Smooth muscle cell (in vitro differentiated cells): ENCODE results near the gene SGK2. TPM values are rescaled to one million over a fixed set of nuclear protein-coding genes. Genes with fewer than 3 reads are reported as not detected.

Experiments used
- DNase-seq: peaks from one replicate; lab custom pipeline; 2025; ENCODE audit not compliant: unreplicated experiment; lab: John Stamatoyannopoulos, UW
- H2AFZ ChIP-seq: fragments of 200-600 bp; sonication (generic); 2 replicates; pipeline ENCODE4 v1.6.0; 2016; ENCODE audit warnings: antibody characterized with exemption, low read depth, mild to moderate bottlenecking
- H3F3A ChIP-seq: fragments of 200-600 bp; sonication (generic); 2 replicates; pipeline ENCODE4 v1.6.0; 2017; ENCODE audit warnings: antibody characterized with exemption, low read depth
- H3K27ac ChIP-seq: fragments of 200-600 bp; sonication (generic); 2 replicates; pipeline ENCODE4 v1.5.1; 2016; ENCODE audit warnings: low read depth, mild to moderate bottlenecking
- H3K27me3 ChIP-seq: fragments of 200-600 bp; sonication (generic); 2 replicates; pipeline ENCODE4 v1.6.1; 2016; ENCODE audit warnings: low read depth, mild to moderate bottlenecking
- H3K36me3 ChIP-seq: fragments of 200-600 bp; sonication (generic); 2 replicates; pipeline ENCODE4 v1.5.1; 2016; ENCODE audit warnings: low read depth
- H3K4me1 ChIP-seq: fragments of 200-600 bp; sonication (generic); 2 replicates; pipeline ENCODE4 v1.5.1; 2016; ENCODE audit warnings: low read depth
- H3K4me2 ChIP-seq: fragments of 200-600 bp; sonication (generic); 2 replicates; pipeline ENCODE4 v1.6.0; 2016; ENCODE audit warnings: mild to moderate bottlenecking
- H3K4me3 ChIP-seq: fragments of 200-600 bp; sonication (generic); 2 replicates; pipeline ENCODE4 v1.5.1; 2016; ENCODE audit warnings: mild to moderate bottlenecking
- H3K79me2 ChIP-seq: fragments of 200-600 bp; sonication (generic); 2 replicates; pipeline ENCODE4 v1.6.0; 2016; ENCODE audit warnings: low read depth, mild to moderate bottlenecking
- H3K9ac ChIP-seq: fragments of 200-600 bp; sonication (generic); 2 replicates; pipeline ENCODE4 v1.6.0; 2016; ENCODE audit warnings: low read depth
- H3K9me3 ChIP-seq: fragments of 200-600 bp; sonication (generic); replicated peaks from 2 replicates; pipeline ENCODE4 v1.5.1; 2016; ENCODE audit warnings: low read depth
- H4K20me1 ChIP-seq: fragments of 200-600 bp; sonication (generic); 2 replicates; pipeline ENCODE4 v1.6.0; 2016; ENCODE audit warnings: low read depth
- CTCF ChIP-seq: fragments of 200-600 bp; sonication (generic); IDR thresholded peaks from 2 replicates; pipeline ENCODE4 v1.5.1; 2017; ENCODE audit warnings: borderline replicate concordance, mild to moderate bottlenecking, antibody characterized with exemption; ENCODE audit not compliant: insufficient read depth, poor library complexity, severe bottlenecking
- WGBS: methylation state at CpG from one replicate; pipeline ENCODE4 v1.1.7; 2016; ENCODE audit warnings: low lambda C conversion rate; 5-methylcytosine and 5-hydroxymethylcytosine counted together
- polyA plus RNA-seq: library from polyadenylated mRNA; unstranded; fragments of >200 nt; fragmentation: Nextera tagmentation; extraction: Ambion mirVana; gene quantifications from 2 replicates; pipeline ENCODE4 v1.2.1, GENCODE V29; 2016
- total RNA-seq: library from RNA; depleted of rRNA; stranded (reverse); fragments of >200 nt; gene quantifications from 2 replicates; pipeline ENCODE4 v1.2.3, GENCODE V29; 2014

Gene SGK2
- total and polyA plus RNA-seq, 2 experiments from 2014 or later, result 0.79 to 2.4 TPM

GRCh38 chr20:43542674-43543073 is 16.2 kb upstream of the SGK2 start:
- Histone ChIP-seq H3F3A (no peaks in the 10 kb centered on the region), H3K36me3 (no peaks in the 10 kb centered on the region), H4K20me1 (no peaks in the 10 kb centered on the region), H3K27ac (no peak overlapping the region), H3K79me2 (no peaks in the 10 kb centered on the region), H3K4me3 (no peak overlapping the region), H3K9ac (no peak overlapping the region), H3K27me3 (no peaks in the 10 kb centered on the region), H2AFZ (no peak overlapping the region), H3K4me1 (no peaks in the 10 kb centered on the region), H3K4me2 (no peak overlapping the region), H3K9me3 (no peaks in the 10 kb centered on the region)
- DNase-seq, result no peak
- no peak for TF ChIP-seq CTCF
- 62% methylated on average over 4 of the region's 4 CpGs for WGBS

DNA sequence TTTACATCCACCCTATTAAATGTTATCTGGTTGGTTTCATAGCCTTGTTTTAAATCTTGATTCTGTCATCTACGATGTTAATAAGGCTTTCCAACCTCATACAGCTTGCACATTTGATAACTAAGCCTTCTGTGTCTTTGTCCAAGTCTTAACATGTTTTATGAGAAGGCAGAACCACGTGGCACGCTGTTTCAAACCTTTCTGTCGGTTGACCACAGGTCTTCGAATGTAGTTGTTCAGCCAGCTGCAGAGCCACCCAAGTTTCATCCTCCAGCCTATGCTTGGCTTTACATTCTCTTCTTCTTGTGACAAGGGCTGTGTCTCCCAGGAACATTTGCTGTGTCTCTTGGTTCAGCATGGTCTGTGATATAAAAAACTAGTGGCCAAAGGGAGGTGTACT is 15.7 kb upstream of the SGK2 start:
- Histone ChIP-seq H3K27me3 (no peaks in the 10 kb centered on the region), H3K4me3 (no peak overlapping the region)
- WGBS, result 79% methylated on average over 5 of the region's 5 CpGs

DNA sequence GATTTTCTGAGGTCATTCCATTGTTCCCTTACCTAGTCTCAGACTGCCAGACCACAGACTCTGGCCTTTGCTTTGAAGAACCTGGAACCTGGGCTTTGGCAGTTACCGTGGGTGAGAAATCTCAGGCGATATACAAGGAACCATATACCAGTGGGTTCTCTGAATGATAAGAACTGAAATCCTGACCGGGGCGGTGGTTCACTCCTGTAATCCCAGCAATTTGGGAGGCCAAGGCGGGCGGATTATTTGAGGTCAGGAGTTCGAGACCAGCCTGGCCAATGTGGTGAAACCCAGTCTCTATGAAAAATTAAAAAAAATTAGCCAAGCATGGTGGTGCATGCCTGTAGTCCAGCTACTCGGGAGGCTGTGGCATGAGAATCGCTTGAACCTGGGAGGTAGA is 14.3 kb upstream of the SGK2 start:
- WGBS, result 97% methylated on average over 9 of the region's 9 CpGs
- Histone ChIP-seq H3K4me2 (no peak overlapping the region), H3K4me3 (no peak overlapping the region), H3K27ac (no peak overlapping the region), H3K79me2 (no peaks in the 10 kb centered on the region), H3K9ac (no peak overlapping the region), H4K20me1 (no peaks in the 10 kb centered on the region), H3K27me3 (no peaks in the 10 kb centered on the region), H2AFZ (no peak overlapping the region), H3K9me3 (no peaks in the 10 kb centered on the region), H3K4me1 (no peaks in the 10 kb centered on the region), H3F3A (no peaks in the 10 kb centered on the region), H3K36me3 (no peaks in the 10 kb centered on the region)
- no peak for TF ChIP-seq CTCF
- DNase-seq, result no peak

More for the DNA sequence above, 15.7 kb upstream of the SGK2 start:
- no peaks in the 10 kb centered on the region for H3K9me3 ChIP-seq
- no peak for DNase-seq
- H3K79me2 ChIP-seq, result no peaks in the 10 kb centered on the region
- no peaks in the 10 kb centered on the region for H3F3A ChIP-seq
- H3K36me3 ChIP-seq, result no peaks in the 10 kb centered on the region
- no peaks in the 10 kb centered on the region for H4K20me1 ChIP-seq
- H3K27ac ChIP-seq, result no peak overlapping the region
- no peak overlapping the region for H3K9ac ChIP-seq
- H3K4me2 ChIP-seq, result no peak overlapping the region
- no peak overlapping the region for H2AFZ ChIP-seq
- TF ChIP-seq CTCF, result no peak
- H3K4me1 ChIP-seq, result no peaks in the 10 kb centered on the region

DNA sequence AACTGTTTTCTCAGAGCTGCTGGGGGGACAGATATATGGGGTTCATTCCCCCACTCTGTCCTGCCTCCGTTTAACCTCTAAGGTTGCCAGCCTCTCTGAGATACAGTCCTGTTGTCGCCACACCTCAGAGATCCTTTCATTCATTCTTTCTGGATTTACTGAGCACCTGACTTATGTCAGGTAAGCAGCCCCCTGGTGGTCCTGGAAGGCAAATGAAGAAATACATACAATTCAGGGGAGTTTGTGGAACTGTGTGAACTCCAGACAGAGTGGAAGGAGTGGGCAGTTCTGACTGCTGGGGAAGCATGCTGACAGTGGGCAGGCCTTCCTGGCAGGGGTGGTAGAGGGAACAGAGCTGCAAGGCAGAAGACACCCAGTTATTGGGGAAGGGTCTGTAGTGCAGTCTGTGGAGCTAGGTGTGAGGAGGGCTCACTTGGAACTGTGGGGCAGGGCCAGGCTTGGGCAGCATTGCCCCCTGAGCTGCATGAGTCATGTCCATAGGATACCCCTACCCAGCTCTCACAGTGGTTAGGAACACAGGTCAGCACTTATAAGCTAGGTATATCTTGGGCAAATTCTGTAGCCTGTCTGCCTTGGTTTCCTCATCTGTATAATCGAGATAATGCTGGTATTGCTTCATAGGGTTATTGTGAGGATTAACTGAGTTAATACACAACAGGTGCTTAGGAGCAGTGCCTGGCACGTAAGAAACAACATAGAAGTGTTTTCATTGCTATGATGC is 12.8 kb upstream of the SGK2 start:
- no peaks in the 10 kb centered on the region for H3K36me3 ChIP-seq
- no peak for TF ChIP-seq CTCF
- 95% methylated on average over 4 of the region's 4 CpGs for WGBS

More for the DNA sequence above, 12.8 kb upstream of the SGK2 start:
- H3K4me2 ChIP-seq, result no peak overlapping the region
- DNase-seq, result no peak
- H2AFZ ChIP-seq, result no peak overlapping the region
- no peak overlapping the region for H3K27ac ChIP-seq
- no peaks in the 10 kb centered on the region for H3K9me3 ChIP-seq
- no peak overlapping the region for H3K9ac ChIP-seq
- H3K79me2 ChIP-seq, result no peaks in the 10 kb centered on the region
- no peaks in the 10 kb centered on the region for H3K27me3 ChIP-seq
- H3F3A ChIP-seq, result no peaks in the 10 kb centered on the region
- H4K20me1 ChIP-seq, result no peaks in the 10 kb centered on the region
- no peaks in the 10 kb centered on the region for H3K4me1 ChIP-seq
- no peak overlapping the region for H3K4me3 ChIP-seq
